SK-N-SH treated with all-trans-retinoic acid at 6 μM for 48 hours (cell line): ENCODE measurements around the gene HDAC4.

Source experiments
- ATAC-seq: fragments of 200-7000 bp; cut with Tn5 transposase; 3 replicates; pipeline ENCODE4 v1.9.1; 2020; ENCODE audit warnings: mild to moderate bottlenecking, moderate library complexity
- ARNTL ChIP-seq: fragments of 450-650 bp; formaldehyde crosslinking; IDR thresholded peaks from 2 replicates; pipeline ENCODE4 v1.5.0; 2020; ENCODE audit warnings: low read depth, mild to moderate bottlenecking, moderate library complexity, borderline replicate concordance
- CREB5 ChIP-seq: fragments of 250-450 bp; sonication (Bioruptor Pico); IDR thresholded peaks from 2 replicates; pipeline ENCODE4 v1.5.1; 2020; ENCODE audit warnings: low read depth, mild to moderate bottlenecking, moderate library complexity
- CSDC2 ChIP-seq: fragments of 250-450 bp; sonication (Bioruptor Pico); IDR thresholded peaks from 2 replicates; pipeline ENCODE4 v1.5.0; 2020; ENCODE audit warnings: mild to moderate bottlenecking, moderate library complexity
- CSRNP3 ChIP-seq: fragments of 250-450 bp; sonication (Bioruptor Pico); IDR thresholded peaks from 2 replicates; pipeline ENCODE4 v1.5.1; 2021; ENCODE audit warnings: mild to moderate bottlenecking, moderate library complexity
- GLIS3 ChIP-seq: fragments of 250-450 bp; sonication (Bioruptor Pico); IDR thresholded peaks from 2 replicates; pipeline ENCODE4 v1.5.0; 2020; ENCODE audit warnings: mild to moderate bottlenecking, moderate library complexity
- ISL1 ChIP-seq: fragments of 250-450 bp; sonication (Bioruptor Pico); IDR thresholded peaks from 2 replicates; pipeline ENCODE4 v2.1.2; 2022; ENCODE audit warnings: mild to moderate bottlenecking, moderate library complexity
- OSR1 ChIP-seq: fragments of 250-450 bp; sonication (Bioruptor Pico); IDR thresholded peaks from 2 replicates; pipeline ENCODE4 v1.8.0; 2022; ENCODE audit warnings: moderate library complexity, mild to moderate bottlenecking, inconsistent platforms
- PATZ1 ChIP-seq: fragments of 250-450 bp; sonication (Bioruptor Pico); IDR thresholded peaks from 2 replicates; pipeline ENCODE4 v1.8.0; 2020; ENCODE audit warnings: mild to moderate bottlenecking, moderate library complexity, borderline replicate concordance
- POU6F1 ChIP-seq: fragments of 250-450 bp; sonication (Bioruptor Pico); IDR thresholded peaks from 2 replicates; pipeline ENCODE4 v1.8.0; 2021; ENCODE audit warnings: low read depth, mild to moderate bottlenecking, moderate library complexity, borderline replicate concordance
- PPARA ChIP-seq: fragments of 250-450 bp; sonication (Bioruptor Pico); IDR thresholded peaks from 2 replicates; pipeline ENCODE4 v1.5.0; 2020; ENCODE audit warnings: mild to moderate bottlenecking, borderline replicate concordance
- RARB ChIP-seq: fragments of 250-450 bp; sonication (Bioruptor Pico); IDR thresholded peaks from 2 replicates; pipeline ENCODE4 v1.8.0; 2021; ENCODE audit warnings: mild to moderate bottlenecking, moderate library complexity
- TCF4 ChIP-seq: fragments of 250-450 bp; sonication (Bioruptor Pico); IDR thresholded peaks from 2 replicates; pipeline ENCODE4 v1.8.0; 2021; ENCODE audit warnings: mild to moderate bottlenecking, moderate library complexity, borderline replicate concordance
- TOX ChIP-seq: fragments of 250-450 bp; sonication (Bioruptor Pico); IDR thresholded peaks from 2 replicates; pipeline ENCODE4 v1.8.0; 2021; ENCODE audit warnings: mild to moderate bottlenecking, moderate library complexity, borderline replicate concordance
- TSHZ2 ChIP-seq: fragments of 250-450 bp; sonication (Bioruptor Pico); IDR thresholded peaks from 2 replicates; pipeline ENCODE4 v1.5.0; 2020; ENCODE audit warnings: mild to moderate bottlenecking, moderate library complexity
- ZFP3 ChIP-seq: fragments of 250-450 bp; sonication (Bioruptor Pico); IDR thresholded peaks from 2 replicates; pipeline ENCODE4 v1.5.0; 2020; ENCODE audit warnings: mild to moderate bottlenecking, moderate library complexity
- ZFP30 ChIP-seq: fragments of 450-650 bp; formaldehyde crosslinking; IDR thresholded peaks from 2 replicates; pipeline ENCODE4 v1.5.0; 2022; ENCODE audit warnings: mild to moderate bottlenecking, moderate library complexity
- ZNF70 ChIP-seq: fragments of 450-650 bp; formaldehyde crosslinking; IDR thresholded peaks from 2 replicates; pipeline ENCODE4 v1.5.0; 2020; ENCODE audit warnings: mild to moderate bottlenecking, moderate library complexity
- ZNF8 ChIP-seq: fragments of 450-650 bp; formaldehyde crosslinking; IDR thresholded peaks from 2 replicates; pipeline ENCODE4 v1.5.0; 2020; ENCODE audit warnings: mild to moderate bottlenecking, moderate library complexity

The HDAC4 gene

GRCh38 chr2:239057533-239057932 is 343.3 kb downstream of the HDAC4 start:
- ATAC-seq = no peak
- no peak for TF ChIP-seq PATZ1 (CRISPR knock-in tag)
- TF ChIP-seq POU6F1 = no peak
- no peak for TF ChIP-seq RARB
- TF ChIP-seq ZNF70 = no peak
- no peak for TF ChIP-seq GLIS3 (CRISPR knock-in tag)
- TF ChIP-seq ZFP30 (CRISPR knock-in tag) = no peak
- no peak for TF ChIP-seq CREB5 (CRISPR knock-in tag)
- TF ChIP-seq CSDC2 (CRISPR knock-in tag) = no peak
- TF ChIP-seq TOX (CRISPR knock-in tag) = no peak
- TF ChIP-seq ZNF8 (CRISPR knock-in tag) = no peak
- no peak for TF ChIP-seq TSHZ2 (CRISPR knock-in tag)
- TF ChIP-seq ARNTL (CRISPR knock-in tag) = no peak
- TF ChIP-seq ISL1 (CRISPR knock-in tag) = no peak
- no peak for TF ChIP-seq OSR1 (CRISPR knock-in tag)
- no peak for TF ChIP-seq PPARA (CRISPR knock-in tag)
- no peak for TF ChIP-seq ZFP3 (CRISPR knock-in tag)
- TF ChIP-seq TCF4 (CRISPR knock-in tag) = no peak

- no peak for TF ChIP-seq GLIS3 (CRISPR knock-in tag)
- TF ChIP-seq ZNF70 = no peak
- TF ChIP-seq POU6F1 = no peak
- no peak for ATAC-seq
Measured at GRCh38 chr2:239056611-239057010, 344.2 kb downstream of the HDAC4 start.

- no peak for ATAC-seq
- TF ChIP-seq CSDC2 (CRISPR knock-in tag) (no peak), CSRNP3 (CRISPR knock-in tag) (no peak)
- TF ChIP-seq, all 23 proteins: peak for 0
Measured at GRCh38 chr2:239055756-239056493, 344.9 kb downstream of the HDAC4 start.
